ENCODE measurements around the gene TFEB. TPM values are rescaled to one million over a fixed set of nuclear protein-coding genes. Genes with fewer than 3 reads are reported as not detected.

The TFEB gene
- polyA plus RNA-seq, 4 donors, result 4.5 to 10.2 (median 9.1) TPM

- DNase-seq (ENCODE audit: low read depth in 4 of 4, low spot score in 3 of 4), result no peak
Measured at GRCh38 chr6:41740366-41741162, 5.2 kb upstream of the TFEB start.

GRCh38 chr6:41739041-41739440, 3.6 kb upstream of the TFEB start:
- DNase-seq (ENCODE audit: low read depth in 4 of 4, low spot score in 3 of 4), result no peak

GRCh38 chr6:41737591-41738130, 2.3 kb upstream of the TFEB start:
- no peak for DNase-seq (ENCODE audit: low read depth in 4 of 4, low spot score in 3 of 4)

- no peak for DNase-seq (ENCODE audit: low read depth in 4 of 4, low spot score in 3 of 4)
Measured at GRCh38 chr6:41736800-41737555, 1.6 kb upstream of the TFEB start.

- no peak for DNase-seq (ENCODE audit: low read depth in 4 of 4, low spot score in 3 of 4)
Measured at GRCh38 chr6:41736186-41736733, 852 bp upstream of the TFEB start.

GRCh38 chr6:41734666-41735426, 562 bp downstream of the TFEB start:
- peak in 3 of 4 donors; percentile 39 to 61 (median 60) for DNase-seq (ENCODE audit: low read depth in 4 of 4, low spot score in 3 of 4)

- DNase-seq (ENCODE audit: low read depth in 4 of 4, low spot score in 3 of 4), result peak; percentile 43 to 66 (median 56)
Measured at GRCh38 chr6:41733707-41734665, 1.4 kb downstream of the TFEB start.

- no peak for DNase-seq (ENCODE audit: low read depth in 4 of 4, low spot score in 3 of 4)
Measured at GRCh38 chr6:41733360-41733706, 2.1 kb downstream of the TFEB start.

- no peak for DNase-seq (ENCODE audit: low read depth in 4 of 4, low spot score in 3 of 4)
Measured at GRCh38 chr6:41732591-41733359, 2.6 kb downstream of the TFEB start.

- DNase-seq (ENCODE audit: low read depth in 4 of 4, low spot score in 3 of 4), result no peak
Measured at GRCh38 chr6:41732149-41732548, 3.3 kb downstream of the TFEB start.

- no peak for DNase-seq (ENCODE audit: low read depth in 4 of 4, low spot score in 3 of 4)
Measured at GRCh38 chr6:41731561-41732086, 3.8 kb downstream of the TFEB start.

GRCh38 chr6:41730531-41731436, 4.6 kb downstream of the TFEB start:
- DNase-seq (ENCODE audit: low read depth in 4 of 4, low spot score in 3 of 4), result no peak

- DNase-seq (ENCODE audit: low read depth in 4 of 4, low spot score in 3 of 4), result no peak
Measured at GRCh38 chr6:41729624-41730023, 5.8 kb downstream of the TFEB start.

GRCh38 chr6:41728954-41729353, 6.5 kb downstream of the TFEB start:
- DNase-seq (ENCODE audit: low read depth in 4 of 4, low spot score in 3 of 4), result no peak

GRCh38 chr6:41728073-41728936, 7.1 kb downstream of the TFEB start:
- DNase-seq (ENCODE audit: low read depth in 4 of 4, low spot score in 3 of 4), result no peak

GRCh38 chr6:41727705-41728072, 7.7 kb downstream of the TFEB start:
- DNase-seq (ENCODE audit: low read depth in 4 of 4, low spot score in 3 of 4), result no peak

- DNase-seq (ENCODE audit: low read depth in 4 of 4, low spot score in 3 of 4), result no peak
Measured at GRCh38 chr6:41726876-41727275, 8.5 kb downstream of the TFEB start.

Data from left renal pelvis (tissue), 4 donors.